GM12878 (cell line): ENCODE results near the gene CFAP74. TPM values are rescaled to one million over a fixed set of nuclear protein-coding genes. Genes with fewer than 3 reads are reported as not detected.

Experiments
- ATAC-seq: fragments of 200-7000 bp; cut with Tn5 transposase; 3 replicates; pipeline ENCODE4 v1.9.1; 2020; ENCODE audit warnings: mild to moderate bottlenecking, moderate library complexity
- BruUV-seq: library from RNA; stranded (reverse); fragments of 400-500 nt; replicated peaks from 2 replicates; lab custom pipeline; 2021; lab: Mats Ljungman, UMichigan
- CTCF ChIA-PET: fragments of 300-600 bp; sonication (Branson Sonifier 250); formaldehyde crosslinking; extraction: SDS; loops from one replicate; lab custom pipeline; 2021; ENCODE audit warnings: inconsistent platforms; lab: Yijun Ruan, JAX
- POLR2A ChIA-PET: fragments of 350-600 bp; formaldehyde crosslinking; extraction: SDS; loops from one replicate; lab custom pipeline; 2021; ENCODE audit warnings: inconsistent platforms; lab: Charles Lee
- RAD21 ChIA-PET: fragments of 300-600 bp; sonication (Branson Sonifier 250); formaldehyde crosslinking; loops from one replicate; lab custom pipeline; 2023; ENCODE audit warnings: antibody characterized with exemption; ENCODE audit not compliant: unreplicated experiment; lab: Charles Lee
- SMC1A ChIA-PET: fragments of 300-600 bp; sonication (Branson Sonifier 250); formaldehyde crosslinking; loops from one replicate; lab custom pipeline; 2023; ENCODE audit not compliant: unreplicated experiment, uncharacterized antibody; lab: Charles Lee
- DNase-seq: peaks from one replicate; pipeline ENCODE4 v3.0.0-alpha.2; 2011; ENCODE audit warnings: low read depth, low spot score
- FAIRE-seq: peaks from 3 replicates; lab custom pipeline; 2011; peaks lifted over from hg19 to GRCh38; lab: Jason Lieb, UNC
- H2AFZ ChIP-seq: 2 replicates; pipeline ENCODE4 v1.6.0; 2011; ENCODE audit warnings: low read depth, low read length, control low read depth; ENCODE audit not compliant: control insufficient read depth
- H3K27ac ChIP-seq: 2 replicates; pipeline ENCODE4 v1.5.1; 2011; ENCODE audit warnings: control low read depth; ENCODE audit not compliant: control insufficient read depth, insufficient read depth
- H3K27me3 ChIP-seq, 2 experiments: replicated peaks in 1 of 2; 2 replicates each; pipeline versions ENCODE4 v1.6.0 to v1.6.1; 2011; ENCODE audit warnings: low read length in 1 of 2; ENCODE audit not compliant: control insufficient read depth in 2 of 2, insufficient read depth in 2 of 2
- H3K36me3 ChIP-seq, 2 experiments: 2 replicates each; pipeline ENCODE4 v1.5.1; 2011; ENCODE audit warnings: low read length in 1 of 2; ENCODE audit not compliant: control insufficient read depth in 2 of 2, insufficient read depth in 2 of 2
- H3K4me1 ChIP-seq: 2 replicates; pipeline ENCODE4 v1.6.1; 2011; ENCODE audit warnings: mild to moderate bottlenecking, low read length, moderate library complexity, mixed read lengths; ENCODE audit not compliant: control insufficient read depth, insufficient read depth
- H3K4me2 ChIP-seq: 2 replicates; pipeline ENCODE4 v1.6.0; 2011; ENCODE audit warnings: control low read depth; ENCODE audit not compliant: control insufficient read depth, insufficient read depth
- H3K4me3 ChIP-seq: fragments of 200-600 bp; sonication (generic); 2 replicates; pipeline ENCODE4 v1.5.1; 2016
- H3K79me2 ChIP-seq: 2 replicates; pipeline ENCODE4 v1.6.0; 2011; ENCODE audit warnings: low read length; ENCODE audit not compliant: control insufficient read depth, insufficient read depth
- H3K9ac ChIP-seq: 2 replicates; pipeline ENCODE4 v1.8.0; 2011; ENCODE audit warnings: low read length, control low read depth, mixed read lengths; ENCODE audit not compliant: control insufficient read depth, insufficient read depth
- H3K9me3 ChIP-seq: replicated peaks from 3 replicates; pipeline ENCODE4 v1.5.1; 2011; ENCODE audit warnings: mild to moderate bottlenecking, low read length; ENCODE audit not compliant: control insufficient read depth, insufficient read depth
- H4K20me1 ChIP-seq: 2 replicates; pipeline ENCODE4 v1.6.0; 2011; ENCODE audit not compliant: control insufficient read depth, insufficient read depth
- RAD21 ChIP-seq: IDR thresholded peaks from 2 replicates; pipeline ENCODE4 v1.6.1; 2011; ENCODE audit warnings: mild to moderate bottlenecking, low read depth, low read length, moderate library complexity; ENCODE audit not compliant: insufficient read depth
- RUNX3 ChIP-seq: IDR thresholded peaks from 2 replicates; pipeline ENCODE4 v1.6.1; 2012; ENCODE audit warnings: low read length, inconsistent platforms
- SRF ChIP-seq, 2 experiments: IDR thresholded peaks; 2 replicates each; pipeline ENCODE4 v1.6.1; 2011; ENCODE audit warnings: low read depth in 2 of 2, low read length in 2 of 2, mild to moderate bottlenecking in 1 of 2, moderate library complexity in 1 of 2
- TCF3 ChIP-seq: IDR thresholded peaks from 2 replicates; pipeline ENCODE4 v1.6.1; 2012; ENCODE audit warnings: low read depth, mild to moderate bottlenecking, low read length, borderline replicate concordance; ENCODE audit not compliant: insufficient read depth
- WGBS: methylation state at CpG from one replicate; pipeline ENCODE4 v1.1.6; 2016; ENCODE audit warnings: low lambda C conversion rate; ENCODE audit not compliant: insufficient replicate concordance, insufficient coverage; ENCODE audit errors: missing lambda C conversion rate; 5-methylcytosine and 5-hydroxymethylcytosine counted together
- in situ Hi-C: fragments of 300-500 bp; cut with MboI; formaldehyde crosslinking; loops from 9 replicates; pipeline ENCODE4 v1.14.3; 2018; ENCODE audit warnings: mixed read lengths
- intact Hi-C: fragments of 100-400 bp; cut with micrococcal nuclease; formaldehyde crosslinking; loops from one replicate; pipeline ENCODE4 v1.14.2; 2022; ENCODE audit not compliant: unreplicated experiment
- polyA plus RNA-seq, 11 experiments: library from polyadenylated mRNA; depleted of rRNA in 4 of 11; unstranded in 6 of 11; stranded (reverse) in 5 of 11; fragments of >200 nt; fragmentation: Nextera tagmentation in 4 of 11; fragmentation: Illumina TruSeq in 1 of 11; extraction: Ambion mirVana in 4 of 11; extraction: Trizol in 1 of 11; gene quantifications; 1 replicate in 1 of 11; 2 replicates in 10 of 11; pipeline versions ENCODE4 v1.2.1 to v1.2.3, GENCODE V29; 2011 to 2016; ENCODE audit warnings: inconsistent platforms in 2 of 11, missing spikeins in 2 of 11, low read depth in 1 of 11
- total RNA-seq, 4 experiments: library from RNA; depleted of rRNA in 3 of 4; stranded (reverse); fragments of >200 nt in 3 of 4; fragmentation: Illumina TruSeq in 1 of 4; extraction: Trizol in 1 of 4; gene quantifications; 2 replicates each; pipeline versions ENCODE4 v1.2.1 to v1.2.3, GENCODE V29; 2013 to 2021
- TF ChIP-seq, protein P1 (sequence below): IDR thresholded peaks from 2 replicates; pipeline ENCODE4 v1.6.1; 2011; ENCODE audit warnings: borderline replicate concordance, low read depth, mild to moderate bottlenecking, moderate library complexity, low read length; ENCODE audit not compliant: insufficient read depth, poor library complexity, severe bottlenecking

CFAP74 gene
- total and polyA plus RNA-seq, 10 of the 15 experiments (the other 5 are each of a cell fraction or from before 2014, with no cell fraction given) = 0.01 TPM; not detected in 9

DNA sequence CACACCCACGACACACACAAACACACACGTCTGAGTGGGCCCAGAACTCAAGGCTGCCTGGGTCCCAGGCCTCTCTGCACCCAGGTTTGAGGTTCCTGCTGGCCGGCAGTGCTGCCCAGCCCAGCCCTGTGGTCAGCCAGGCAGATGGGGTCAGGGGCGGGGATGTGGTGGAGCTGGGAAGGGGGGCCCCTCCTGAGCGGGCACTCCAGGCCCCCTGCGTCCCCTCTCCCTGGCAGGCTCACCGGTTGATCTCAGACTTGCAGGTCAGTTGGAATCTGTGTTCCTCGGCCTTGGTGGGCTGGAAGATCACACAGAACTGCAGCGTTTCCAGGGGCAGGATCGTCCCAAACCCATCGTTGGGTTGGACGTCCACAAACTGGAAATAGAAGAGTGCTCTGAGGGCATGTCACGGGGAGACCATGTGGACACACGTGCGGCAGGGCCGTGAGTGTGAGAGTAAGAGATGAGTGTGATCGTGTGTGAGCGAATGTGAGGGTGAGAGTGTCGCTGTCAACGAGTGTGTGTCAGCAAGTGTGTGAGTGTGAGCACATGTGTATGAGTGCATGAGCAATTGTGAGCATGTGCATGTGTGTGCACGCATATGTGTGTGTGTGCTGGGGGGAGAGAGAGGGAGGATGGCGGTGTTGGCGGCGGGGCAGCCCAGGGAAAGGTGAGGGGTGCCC lies 64.8 kb downstream of the CFAP74 start (continued):
- no peak for TF ChIP-seq SRF (IDR thresholded peaks at IDR 0.05; ENCODE audit: low read depth in 2 of 2, low read length in 2 of 2)

DNA sequence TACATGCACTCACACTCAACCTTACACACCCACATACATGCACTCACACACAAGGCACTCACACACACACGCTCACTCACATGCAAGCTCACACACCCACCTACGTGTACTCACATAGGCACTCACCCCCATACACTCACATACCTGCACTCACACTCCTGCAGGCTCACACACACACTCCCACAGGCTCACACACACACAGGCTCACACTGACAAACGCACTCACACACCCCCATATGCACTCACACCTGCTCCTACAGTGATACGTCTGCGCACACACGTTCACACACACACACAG lies 65.4 kb downstream of the CFAP74 start:
- no peak for FAIRE-seq

DNA sequence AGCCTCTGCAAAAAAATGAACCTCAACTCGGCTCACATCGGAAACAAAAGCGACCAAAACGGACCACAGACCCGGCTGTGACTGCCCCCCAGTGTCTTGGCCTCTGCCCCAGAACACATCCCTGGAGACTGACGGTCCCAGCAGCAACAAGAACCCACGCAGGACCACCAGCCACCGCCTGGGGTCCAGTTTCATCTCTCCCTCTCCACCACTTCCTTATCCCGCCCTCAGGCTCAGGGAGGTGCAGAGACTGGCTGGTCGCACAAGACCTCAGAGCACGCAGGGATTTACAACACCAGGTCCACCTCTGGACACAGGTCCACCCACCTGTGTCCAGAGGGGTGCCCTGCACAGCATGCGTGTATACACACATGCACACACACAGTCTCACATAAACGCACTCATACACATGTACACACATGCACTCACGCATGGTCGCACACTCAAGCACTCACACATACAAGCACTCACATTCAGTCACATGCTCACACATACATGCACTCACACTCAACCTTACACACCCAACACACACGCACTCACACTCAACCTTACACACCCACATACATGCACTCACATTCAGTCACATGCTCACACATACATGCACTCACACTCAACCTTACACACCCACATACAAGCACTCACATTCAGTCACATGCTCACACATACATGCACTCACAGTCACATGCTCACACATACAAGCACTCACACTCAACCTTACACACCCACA lies 65.9 kb downstream of the CFAP74 start:
- peaks cover 5% of the 10 kb centered on the region; the same call in 2 of the 3 replicates for H3K9me3 ChIP-seq
- in situ Hi-C loops = no loop called here
- no peaks in the 10 kb centered on the region for H3K36me3 ChIP-seq
- CTCF ChIA-PET = no interaction called here
- no peak overlapping the region for H3K4me2 ChIP-seq
- no peaks in the 10 kb centered on the region for H3K79me2 ChIP-seq
- intact Hi-C loops = no loop called here
- H3K27ac ChIP-seq = no peak overlapping the region
- no peak for TF ChIP-seq RUNX3
- TF ChIP-seq, protein P1, sequence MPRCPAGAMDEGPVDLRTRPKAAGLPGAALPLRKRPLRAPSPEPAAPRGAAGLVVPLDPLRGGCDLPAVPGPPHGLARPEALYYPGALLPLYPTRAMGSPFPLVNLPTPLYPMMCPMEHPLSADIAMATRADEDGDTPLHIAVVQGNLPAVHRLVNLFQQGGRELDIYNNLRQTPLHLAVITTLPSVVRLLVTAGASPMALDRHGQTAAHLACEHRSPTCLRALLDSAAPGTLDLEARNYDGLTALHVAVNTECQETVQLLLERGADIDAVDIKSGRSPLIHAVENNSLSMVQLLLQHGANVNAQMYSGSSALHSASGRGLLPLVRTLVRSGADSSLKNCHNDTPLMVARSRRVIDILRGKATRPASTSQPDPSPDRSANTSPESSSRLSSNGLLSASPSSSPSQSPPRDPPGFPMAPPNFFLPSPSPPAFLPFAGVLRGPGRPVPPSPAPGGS = peak; percentile 93
- TF ChIP-seq, all 136 proteins: peak for 1
- no peaks in the 10 kb centered on the region for H3K4me1 ChIP-seq
- no TSS peak for BruUV-seq
- no peak for ATAC-seq
- DNase-seq = no peak
- H4K20me1 ChIP-seq = no peaks in the 10 kb centered on the region
- H2AFZ ChIP-seq = no peak overlapping the region
- SMC1A ChIA-PET = no interaction called here
- RAD21 ChIA-PET = no interaction called here
- H3K27me3 ChIP-seq = no peaks in the 10 kb centered on the region
- POLR2A ChIA-PET = no interaction called here
- no peak overlapping the region for H3K9ac ChIP-seq
- H3K4me3 ChIP-seq = no peak overlapping the region
- no peak for FAIRE-seq
- 43% methylated on average over 16 of the region's 16 CpGs for WGBS

More for the DNA sequence above, 65.4 kb downstream of the CFAP74 start:
- BruUV-seq = no TSS peak
- Histone ChIP-seq H3K4me3 (no peak overlapping the region), H3K9ac (no peak overlapping the region), H3K36me3 (no peaks in the 10 kb centered on the region), H3K27me3 (no peaks in the 10 kb centered on the region), H3K79me2 (no peaks in the 10 kb centered on the region), H4K20me1 (no peaks in the 10 kb centered on the region), H3K4me2 (no peak overlapping the region), H2AFZ (no peak overlapping the region), H3K4me1 (no peaks in the 10 kb centered on the region), H3K27ac (no peak overlapping the region), H3K9me3 (peaks cover 5% of the 10 kb centered on the region; the same call in 2 of the 3 replicates)
- SMC1A ChIA-PET = no interaction called here
- DNase-seq (no peak), ATAC-seq (no peak)
- RAD21 ChIA-PET = no interaction called here
- TF ChIP-seq TCF3 (0 out of 2 replicates have a peak, but pooled peaks have one; percentile 10), RAD21 (no peak)
- 56% methylated on average over 6 of the region's 6 CpGs for WGBS
- POLR2A ChIA-PET = no interaction called here
- CTCF ChIA-PET = no interaction called here
- intact Hi-C loops = no loop called here
- in situ Hi-C loops = no loop called here
